Hepatocyte (in vitro differentiated cells): ENCODE data around the gene IGSF22.

Experiments
- EZH2phosphoT487 ChIP-seq: fragments of 200-600 bp; sonication (generic); IDR thresholded peaks from one replicate; pipeline ENCODE4 v1.6.1; 2018; ENCODE audit warnings: antibody characterized with exemption, mild to moderate bottlenecking, low read depth, moderate library complexity; ENCODE audit not compliant: unreplicated experiment, severe bottlenecking
- TF ChIP-seq, protein P1 (sequence below): fragments of 200-600 bp; sonication (generic); IDR thresholded peaks from 2 replicates; pipeline ENCODE4 v1.5.1; 2016; ENCODE audit warnings: antibody characterized with exemption, mild to moderate bottlenecking; ENCODE audit not compliant: poor library complexity

DNA sequence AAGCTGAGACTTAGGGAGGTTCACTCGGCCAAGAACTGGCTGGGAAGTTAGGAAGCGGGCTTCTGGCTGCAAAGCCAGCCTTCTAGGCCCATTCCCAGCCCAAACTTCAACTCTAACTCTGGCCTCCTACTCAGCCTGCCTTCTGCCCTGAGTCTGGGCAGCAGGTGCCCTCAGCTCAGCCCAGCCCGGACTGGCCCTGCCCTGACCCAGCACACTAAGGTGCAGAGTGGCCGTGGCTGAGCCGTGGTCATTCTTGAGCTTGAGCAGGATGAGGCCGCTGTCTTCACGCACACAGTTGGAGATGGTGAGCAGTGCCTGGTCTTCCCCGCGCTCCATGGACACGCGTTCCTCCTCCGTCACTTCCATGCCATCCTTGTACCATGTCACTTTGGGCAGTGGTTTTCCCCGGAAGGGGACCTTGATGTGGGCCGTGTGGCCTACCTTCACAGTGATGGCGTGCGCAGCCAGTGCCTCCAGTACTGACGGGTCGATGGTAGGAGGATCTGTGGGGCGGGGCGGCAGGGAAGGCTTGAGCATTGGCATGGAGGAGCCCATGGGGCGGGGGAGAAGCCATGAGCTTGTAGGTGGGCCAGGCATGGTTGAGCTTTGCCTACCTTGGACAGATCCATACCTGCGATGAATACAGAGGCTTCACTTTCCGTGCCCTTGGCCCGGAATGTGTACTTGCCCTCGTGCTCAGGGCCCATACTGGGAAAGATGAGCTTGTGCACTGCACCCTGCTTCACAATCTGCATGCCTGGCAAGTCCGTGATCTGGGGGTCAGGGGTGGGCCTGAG lies 12.1 kb downstream of the IGSF22 start:
- TF ChIP-seq, protein P1, sequence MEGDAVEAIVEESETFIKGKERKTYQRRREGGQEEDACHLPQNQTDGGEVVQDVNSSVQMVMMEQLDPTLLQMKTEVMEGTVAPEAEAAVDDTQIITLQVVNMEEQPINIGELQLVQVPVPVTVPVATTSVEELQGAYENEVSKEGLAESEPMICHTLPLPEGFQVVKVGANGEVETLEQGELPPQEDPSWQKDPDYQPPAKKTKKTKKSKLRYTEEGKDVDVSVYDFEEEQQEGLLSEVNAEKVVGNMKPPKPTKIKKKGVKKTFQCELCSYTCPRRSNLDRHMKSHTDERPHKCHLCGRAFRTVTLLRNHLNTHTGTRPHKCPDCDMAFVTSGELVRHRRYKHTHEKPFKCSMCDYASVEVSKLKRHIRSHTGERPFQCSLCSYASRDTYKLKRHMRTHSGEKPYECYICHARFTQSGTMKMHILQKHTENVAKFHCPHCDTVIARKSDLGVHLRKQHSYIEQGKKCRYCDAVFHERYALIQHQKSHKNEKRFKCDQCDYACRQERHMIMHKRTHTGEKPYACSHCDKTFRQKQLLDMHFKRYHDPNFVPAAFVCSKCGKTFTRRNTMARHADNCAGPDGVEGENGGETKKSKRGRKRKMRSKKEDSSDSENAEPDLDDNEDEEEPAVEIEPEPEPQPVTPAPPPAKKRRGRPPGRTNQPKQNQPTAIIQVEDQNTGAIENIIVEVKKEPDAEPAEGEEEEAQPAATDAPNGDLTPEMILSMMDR, result no peak
- TF ChIP-seq EZH2phosphoT487, result no peak
